HL-60/S4 treated with retinoic acid at 250 ng/mL for 4 days and 3 days (cell line): ENCODE data around the gene SMIM13.
"Not testable (repeated sequence)": the region's sequence is repeated elsewhere in the genome, so short reads cannot be mapped to it uniquely, and the experiment has no call there.

ENCODE experiments used
- in situ Hi-C: fragments of 300-500 bp; cut with MboI; formaldehyde crosslinking; loops from 2 replicates; pipeline ENCODE4 v1.7.0; 2022; ENCODE audit warnings: low sequenced_read_pairs

The SMIM13 gene

GRCh38 chr6:11083491-11083890, 10.1 kb upstream of the SMIM13 start:
- in situ Hi-C loops = no loop called here

- in situ Hi-C loops = no loop called here
Observed at GRCh38 chr6:11083956-11084355, 9.7 kb upstream of the SMIM13 start.

GRCh38 chr6:11085758-11086435, 7.7 kb upstream of the SMIM13 start:
- in situ Hi-C loops = no loop called here

DNA sequence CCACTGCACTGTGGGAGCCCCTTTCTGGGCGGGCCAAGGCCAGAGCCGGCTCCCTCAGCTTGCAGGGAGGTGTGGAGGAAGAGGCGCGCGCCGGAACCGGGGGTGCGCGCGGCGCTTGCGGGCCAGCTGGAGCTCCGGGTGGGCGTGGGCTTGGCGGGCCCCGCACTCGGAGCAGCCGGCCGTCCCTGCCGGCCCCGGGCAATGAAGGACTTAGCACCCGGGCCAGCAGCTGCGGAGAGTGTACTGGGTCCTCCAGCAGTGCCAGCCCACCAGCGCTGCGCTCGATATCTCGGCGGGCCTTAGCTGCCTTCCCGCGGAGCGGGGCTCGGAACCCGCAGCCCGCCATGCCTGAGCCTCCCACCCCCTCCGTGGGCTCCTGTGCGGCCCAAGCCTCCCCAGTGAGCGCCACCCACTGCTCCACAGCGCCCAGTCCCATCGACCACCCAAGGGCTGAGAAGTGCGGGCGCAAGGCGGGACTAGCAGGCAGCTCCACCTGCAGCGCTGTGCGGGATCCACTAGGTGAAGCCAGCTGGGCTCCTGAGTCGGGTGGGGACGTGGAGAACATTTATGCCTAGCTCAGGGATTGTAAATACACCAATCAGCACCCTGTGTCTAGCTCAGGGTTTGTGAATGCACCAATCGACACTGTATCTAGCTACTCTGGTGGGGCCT, 6.4 kb upstream of the SMIM13 start:
- in situ Hi-C loops = not testable (repeated sequence)

DNA sequence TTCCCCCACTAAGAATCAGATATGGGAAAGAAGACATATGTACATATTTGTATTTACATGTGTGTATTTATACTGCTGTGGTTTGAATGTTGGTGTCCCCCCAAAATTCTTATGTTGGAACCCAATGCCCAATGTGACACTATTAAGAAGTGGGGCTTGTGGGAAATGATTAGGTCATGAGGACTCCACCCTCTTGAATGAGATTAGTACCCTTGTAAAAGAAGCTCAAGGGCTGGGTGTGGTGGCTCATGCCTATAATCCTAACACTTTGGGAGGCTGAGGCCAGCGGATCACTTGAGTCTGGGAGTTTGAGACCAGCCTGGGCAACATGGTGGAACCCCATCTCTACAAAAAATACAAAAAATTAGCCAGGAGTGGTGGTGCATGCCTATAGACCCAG, 3.9 kb upstream of the SMIM13 start:
- in situ Hi-C loops = no loop called here

- in situ Hi-C loops = not testable (repeated sequence)
Observed at GRCh38 chr6:11091141-11091540, 2.5 kb upstream of the SMIM13 start.

DNA sequence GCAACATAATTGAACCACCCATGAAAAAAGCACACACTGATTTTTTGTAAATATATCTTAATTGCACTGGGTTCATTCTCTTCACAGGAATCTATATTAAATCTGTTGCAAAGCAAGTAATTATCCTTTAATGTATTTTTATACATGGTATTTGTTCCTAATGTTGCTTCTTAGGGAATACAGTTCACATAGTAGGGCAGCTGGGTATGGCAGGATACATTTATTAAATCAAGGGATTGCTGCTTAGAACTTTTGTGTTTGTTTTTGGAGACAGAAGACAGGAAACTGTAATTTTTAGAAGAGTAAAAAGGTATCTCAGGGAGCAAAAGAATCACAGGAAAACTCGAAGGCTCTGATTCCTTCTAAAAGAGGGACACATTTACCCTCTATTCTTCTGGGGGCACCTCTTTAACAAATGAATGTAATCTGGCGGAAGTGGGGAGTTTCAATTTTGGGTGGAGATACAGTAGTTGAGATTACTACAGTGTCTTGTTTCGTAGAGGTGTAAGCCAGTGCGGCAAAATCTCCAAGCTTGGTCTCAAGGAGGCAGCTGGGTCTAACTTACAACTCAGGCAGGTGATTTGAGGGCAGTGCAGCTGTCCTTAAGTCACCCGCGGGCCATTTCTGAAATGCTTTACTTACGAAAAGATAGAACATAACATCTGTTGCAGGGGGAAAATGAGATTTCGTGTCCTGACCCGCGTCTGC, 812 bp upstream of the SMIM13 start:
- in situ Hi-C loops = no loop called here

DNA sequence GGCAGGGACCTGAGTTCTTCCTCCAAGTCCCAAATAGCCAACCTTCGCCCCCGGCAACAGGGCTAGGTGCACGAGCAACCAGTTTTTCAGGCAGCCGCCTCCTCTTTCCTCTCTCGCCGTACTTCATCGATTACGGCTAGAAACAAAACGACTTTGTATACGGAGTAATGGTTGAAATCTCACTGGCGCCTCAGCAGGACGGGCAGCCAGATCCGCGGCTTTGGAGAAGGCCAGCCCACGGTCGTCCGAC, 333 bp upstream of the SMIM13 start:
- in situ Hi-C loops = no loop called here

- in situ Hi-C loops = no loop called here
Observed at GRCh38 chr6:11094411-11094851, 797 bp downstream of the SMIM13 start.

DNA sequence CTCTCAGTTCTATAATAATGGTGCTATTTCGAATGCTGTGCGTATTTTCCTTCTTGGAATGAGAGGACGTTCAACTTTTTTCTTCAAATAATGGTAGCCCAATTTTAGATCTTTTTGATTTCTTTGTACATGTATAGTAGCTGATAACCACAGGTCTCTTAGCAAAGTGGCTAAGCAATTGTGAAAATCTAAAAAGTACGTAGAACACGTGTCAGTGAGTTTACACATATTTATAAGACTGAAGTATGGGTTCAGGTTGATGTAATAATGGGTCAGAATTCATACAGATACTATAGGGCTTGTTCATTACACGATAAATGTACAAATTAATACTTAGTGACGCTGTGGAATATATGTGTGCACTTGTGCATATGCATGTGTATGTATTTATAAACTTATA, 1.3 kb downstream of the SMIM13 start:
- in situ Hi-C loops = no loop called here

DNA sequence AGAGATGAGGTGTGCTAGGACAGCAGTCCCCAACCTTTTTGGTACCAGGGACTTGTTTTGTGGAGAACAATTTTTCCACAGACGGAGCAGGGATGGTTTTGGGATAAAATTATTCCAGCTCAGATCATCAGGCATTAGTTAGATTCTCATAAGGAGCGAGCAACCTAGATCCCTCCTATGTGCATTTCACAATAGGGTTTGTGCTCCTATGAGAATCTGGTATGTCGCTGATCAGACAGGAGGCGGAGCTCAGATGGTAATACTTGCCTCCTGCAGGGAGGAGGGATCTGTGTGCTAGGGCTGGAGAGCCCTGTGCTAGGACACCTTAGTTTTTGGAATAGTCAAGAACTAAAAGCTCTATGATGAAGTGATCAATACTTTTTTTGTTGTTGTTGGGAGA, 2.5 kb downstream of the SMIM13 start:
- in situ Hi-C loops = no loop called here

- in situ Hi-C loops = no loop called here
Observed at GRCh38 chr6:11097476-11097875, 3.8 kb downstream of the SMIM13 start.

DNA sequence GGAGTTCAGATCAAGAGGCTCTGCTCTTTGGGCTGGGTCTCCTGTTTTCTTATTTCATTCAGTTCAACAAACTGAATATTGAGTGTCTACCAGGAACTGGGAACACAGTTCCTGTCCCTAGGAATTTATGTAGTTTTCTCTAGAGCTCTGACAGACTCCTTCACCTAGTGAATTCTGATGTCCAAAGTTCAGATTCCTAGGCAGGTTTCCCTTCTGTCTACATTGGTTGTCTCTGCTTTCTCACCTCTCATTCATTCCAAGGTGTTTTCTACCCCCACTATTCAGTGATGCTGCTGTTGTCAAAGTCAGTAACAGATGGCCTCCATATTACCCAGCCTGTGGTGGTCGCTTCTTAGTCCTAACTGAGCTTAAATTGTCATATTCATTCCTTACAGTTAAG, 4.4 kb downstream of the SMIM13 start:
- in situ Hi-C loops = no loop called here

DNA sequence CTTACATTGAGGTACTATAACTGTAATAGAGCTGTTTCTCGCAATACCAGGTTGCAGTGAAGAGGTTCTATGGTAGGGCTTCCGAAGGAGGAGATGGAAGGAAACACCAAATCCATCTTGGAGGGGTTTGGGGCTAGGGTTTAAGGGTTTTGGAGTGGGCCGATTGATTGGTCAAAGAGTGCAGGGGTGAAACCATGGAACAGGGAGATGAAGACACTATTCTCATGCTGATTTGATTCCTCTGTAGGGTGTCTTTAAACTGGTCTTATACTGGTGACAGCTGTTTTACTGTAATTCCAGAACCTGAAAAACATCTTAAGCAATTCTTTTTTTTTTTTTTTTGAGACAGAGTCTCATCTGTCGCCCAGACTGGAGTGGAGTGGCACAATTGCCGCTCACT, 7.8 kb downstream of the SMIM13 start:
- in situ Hi-C loops = no loop called here

- in situ Hi-C loops = no loop called here
Observed at GRCh38 chr6:11103065-11103464, 9.4 kb downstream of the SMIM13 start.

GRCh38 chr6:11108726-11109125, 15.1 kb downstream of the SMIM13 start:
- in situ Hi-C loops = no loop called here

GRCh38 chr6:11110921-11111768, 17.5 kb downstream of the SMIM13 start, which contains the start of gene ERVFRD-1:
TSS of gene ERVFRD-1 (minus strand) at chr6:11111725. CDS start at chr6:11105310, 6,415 bp downstream.
- in situ Hi-C loops = no loop called here

DNA sequence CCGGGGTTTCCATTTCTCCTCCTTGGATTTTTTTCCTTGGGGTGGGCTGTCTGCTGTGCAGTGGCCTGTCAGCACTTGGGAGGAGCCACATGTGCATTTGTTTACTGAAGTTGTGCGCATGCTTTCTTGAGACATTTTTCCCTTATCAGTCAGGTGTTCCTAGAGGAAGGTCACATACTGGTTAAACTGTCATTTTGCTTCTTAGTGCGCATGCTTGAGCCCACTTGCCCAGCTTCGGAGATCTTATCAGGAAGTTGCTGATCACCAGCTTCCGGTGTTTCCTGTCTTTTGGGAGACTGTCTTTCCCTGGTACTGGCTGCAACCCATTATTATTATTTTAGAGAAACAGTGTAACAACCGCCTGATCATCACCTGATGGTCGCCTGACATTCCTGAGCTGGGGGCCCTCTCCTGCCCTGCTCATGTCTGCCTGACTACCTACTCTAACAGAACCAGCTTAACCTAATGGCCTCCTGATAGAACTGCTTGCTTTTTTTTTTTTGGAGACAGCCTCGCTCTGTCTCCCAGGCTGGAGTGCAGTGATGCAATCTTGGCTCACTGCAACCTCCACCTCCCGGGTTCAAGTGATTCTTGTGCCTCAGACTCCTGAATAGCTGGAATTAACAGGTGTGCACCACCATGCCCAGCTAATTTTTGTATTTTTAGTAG, 18.3 kb downstream of the SMIM13 start:
- in situ Hi-C loops = no loop called here

DNA sequence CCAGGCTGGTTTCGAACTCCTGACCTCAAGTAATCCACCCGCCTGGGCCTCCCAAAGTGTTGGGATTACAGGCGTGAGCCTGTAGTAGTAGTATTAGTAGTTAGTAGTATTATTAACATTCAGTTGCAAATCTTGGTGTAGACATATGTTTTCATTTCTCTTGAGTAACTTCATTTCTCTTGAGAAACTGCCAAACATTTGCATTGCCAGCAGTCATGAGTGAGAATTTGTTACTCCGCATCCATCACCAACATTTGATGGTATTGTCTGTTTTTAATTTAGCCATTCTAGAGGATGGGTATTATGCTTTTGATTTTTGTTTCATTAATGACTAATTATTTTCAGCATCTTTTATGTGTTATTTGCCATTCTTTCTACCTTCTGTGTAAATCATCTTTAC, 19.4 kb downstream of the SMIM13 start:
- in situ Hi-C loops = no loop called here

GRCh38 chr6:11115808-11116536, 22.3 kb downstream of the SMIM13 start:
- in situ Hi-C loops = not testable (repeated sequence)
